ENCODE data around the gene HK3.
A peak's percentile ranks its signal among the peaks of the same experiment; 100 is the strongest.

The HK3 gene

DNA sequence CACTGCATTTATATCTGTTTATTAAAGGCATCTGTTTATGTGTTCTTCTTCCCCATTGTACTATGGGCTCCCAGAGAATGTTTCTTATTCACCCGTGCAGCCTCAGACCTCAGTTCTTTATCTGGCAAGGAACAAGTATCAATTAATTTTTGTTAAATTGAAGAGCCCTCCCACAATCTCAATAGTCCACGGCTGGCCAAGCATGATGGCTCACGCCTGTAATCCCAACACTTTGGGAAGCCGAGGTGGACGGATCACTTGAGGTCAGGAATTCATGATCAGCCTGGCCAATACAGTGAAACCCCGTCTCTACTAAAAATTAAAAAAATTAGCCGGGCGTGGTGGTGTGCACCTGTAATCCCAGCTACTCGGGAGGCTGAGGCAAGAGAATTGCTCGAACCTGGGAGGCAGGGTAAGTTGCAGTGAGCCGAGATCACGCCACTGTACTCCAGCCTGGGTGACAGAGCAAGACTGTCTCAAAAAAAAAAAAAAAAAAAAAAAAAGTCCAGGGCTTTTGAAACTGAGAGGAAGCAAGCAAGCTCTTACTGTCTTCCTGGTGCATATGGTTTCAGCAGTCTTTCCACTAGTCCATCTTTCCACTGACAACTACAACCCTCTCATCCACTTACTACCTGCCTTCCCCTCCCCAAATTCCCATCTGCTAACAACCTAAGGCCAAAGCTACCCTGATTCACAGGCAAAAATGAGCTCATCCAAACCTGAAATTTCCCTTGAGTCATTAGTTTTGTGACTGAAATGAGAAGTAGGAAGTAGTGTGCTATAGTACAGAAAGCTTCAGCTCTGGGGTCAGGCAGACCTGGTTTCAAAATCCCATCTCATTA lies 2.3 kb upstream of the HK3 start:
- DNase-seq = no peak

DNA sequence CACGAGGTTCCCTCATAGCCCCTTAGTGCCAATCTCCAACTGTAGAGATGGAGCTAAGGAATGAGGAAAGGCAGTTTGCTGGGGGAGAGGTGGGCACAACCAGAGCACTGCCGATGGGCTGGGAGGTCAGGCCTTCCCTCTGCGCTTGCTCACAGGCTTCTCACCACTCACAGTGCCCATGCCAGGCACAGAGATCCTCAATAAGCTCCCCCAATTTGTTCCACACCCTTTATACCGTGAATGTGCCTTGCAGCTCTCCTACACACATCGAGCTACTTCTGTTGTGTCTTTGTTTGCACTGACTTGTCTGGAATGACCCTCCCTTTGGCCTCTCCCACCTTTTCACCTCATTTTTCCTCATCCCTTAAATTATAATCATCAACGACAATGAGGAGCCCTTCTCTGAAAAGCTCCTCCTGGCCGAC lies 1.6 kb upstream of the HK3 start:
- DNase-seq = no peak

DNA sequence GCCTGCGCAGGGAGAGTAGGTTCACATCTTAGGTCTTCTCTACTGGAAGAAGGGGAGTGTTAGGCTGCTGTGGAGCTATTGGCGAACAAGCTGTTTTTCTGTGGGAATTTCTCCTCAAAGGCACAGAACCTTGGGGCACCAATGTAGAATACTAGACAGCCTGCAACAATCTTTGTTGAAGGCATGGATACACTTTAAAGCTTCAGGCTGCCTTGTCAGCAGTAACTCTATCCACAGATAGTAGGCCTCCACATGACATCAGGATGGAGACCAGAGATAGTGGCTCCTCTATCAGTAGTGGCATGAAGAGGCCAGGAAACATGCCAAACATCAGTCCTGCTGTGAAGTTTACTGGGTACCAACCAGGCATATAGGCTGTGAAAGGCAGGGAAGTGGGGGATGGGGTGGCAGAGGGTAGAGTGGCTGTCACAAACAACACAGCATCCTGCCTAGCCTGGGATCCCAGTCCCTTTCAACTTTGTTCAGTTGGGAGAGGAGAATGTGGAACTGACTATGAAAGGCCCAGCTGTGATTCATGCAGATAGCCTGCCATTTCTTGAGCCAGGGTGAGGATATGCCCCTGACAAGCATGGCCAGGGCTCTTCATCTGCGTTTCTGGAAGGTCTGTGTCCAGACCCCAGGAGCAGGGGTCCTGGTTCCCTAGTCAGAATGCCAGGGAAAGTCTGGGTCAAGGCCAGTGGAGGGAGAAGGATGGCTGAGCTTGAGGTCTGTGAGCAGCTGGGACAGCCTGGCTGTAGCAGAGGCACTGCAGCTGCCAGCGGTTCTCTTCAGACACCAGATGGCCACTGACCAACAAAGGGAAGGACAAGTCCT lies 1.0 kb upstream of the HK3 start:
- DNase-seq = no peak

DNA sequence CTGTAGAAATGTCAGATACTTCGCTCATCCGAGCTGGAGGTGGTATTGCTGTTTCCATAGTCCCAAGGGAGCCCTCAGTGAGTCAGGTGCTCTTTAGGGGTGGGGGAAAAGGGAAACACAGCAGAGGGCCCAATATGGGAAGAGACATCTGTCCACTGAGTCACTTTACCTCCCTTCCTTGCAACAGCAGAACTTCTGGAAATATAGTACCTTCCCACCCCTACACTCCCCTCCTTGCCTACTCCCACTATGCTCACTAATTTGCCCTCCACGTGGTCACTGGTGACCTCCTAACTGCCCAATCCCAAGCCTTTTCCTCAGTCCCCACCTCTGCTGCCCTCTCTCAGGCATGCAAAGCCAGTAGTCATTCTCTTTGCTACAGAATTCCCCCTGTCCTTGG lies 1.9 kb downstream of the HK3 start:
- no peak for DNase-seq

GRCh38 chr5:176895831-176896230 lies 3.3 kb downstream of the HK3 start:
- no peak for DNase-seq

GRCh38 chr5:176894298-176894697 lies 4.8 kb downstream of the HK3 start:
- DNase-seq = no peak

DNA sequence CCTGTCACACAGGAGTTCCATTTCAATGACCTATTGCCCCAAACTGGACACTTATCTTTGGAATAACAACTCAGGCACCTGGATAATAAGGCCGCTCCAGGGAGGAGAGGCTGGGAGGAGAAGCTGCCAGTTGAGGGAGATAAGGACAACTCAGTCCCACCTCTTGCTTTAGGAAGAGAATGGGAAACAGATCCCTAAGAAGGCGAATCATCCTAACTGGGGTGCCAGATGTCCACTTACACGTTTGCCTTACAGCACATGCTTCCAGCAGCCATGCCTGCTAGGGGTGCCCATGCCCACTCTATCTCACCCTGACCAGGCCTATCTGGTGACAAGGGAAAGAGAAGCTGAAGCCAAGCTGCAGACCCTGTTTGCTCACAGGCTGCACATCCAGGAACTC lies 6.5 kb downstream of the HK3 start:
- no peak for DNase-seq

DNA sequence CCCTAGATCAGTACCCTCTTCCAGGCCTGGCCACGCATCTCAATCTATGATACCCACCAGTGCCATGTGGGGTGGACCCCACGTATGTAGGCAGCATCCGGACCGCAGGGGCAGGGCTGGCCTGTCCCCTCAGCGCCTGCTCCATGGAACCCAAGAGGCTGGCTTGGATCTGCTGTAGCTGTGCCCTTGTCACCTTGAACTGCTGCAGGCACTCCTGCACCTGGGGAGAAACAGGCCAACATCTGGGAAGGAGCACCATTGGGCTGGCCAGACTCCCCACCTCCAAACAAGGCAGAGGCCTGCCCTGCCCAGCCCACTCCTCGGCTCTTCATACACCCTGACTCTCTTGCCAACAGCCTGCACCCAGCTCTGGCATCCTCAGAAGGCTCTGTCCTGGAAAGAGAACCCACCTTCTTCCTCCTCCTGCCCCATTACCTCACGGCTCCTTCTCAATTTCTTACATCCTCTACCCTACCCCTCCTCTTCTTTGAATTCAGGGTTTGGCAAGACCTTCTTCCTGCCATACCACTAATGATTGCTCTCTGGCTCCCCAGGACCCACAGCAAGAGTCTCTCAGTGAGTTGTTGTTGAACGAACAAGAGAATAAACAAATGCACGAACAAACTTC lies 7.7 kb downstream of the HK3 start:
- no peak for DNase-seq

DNA sequence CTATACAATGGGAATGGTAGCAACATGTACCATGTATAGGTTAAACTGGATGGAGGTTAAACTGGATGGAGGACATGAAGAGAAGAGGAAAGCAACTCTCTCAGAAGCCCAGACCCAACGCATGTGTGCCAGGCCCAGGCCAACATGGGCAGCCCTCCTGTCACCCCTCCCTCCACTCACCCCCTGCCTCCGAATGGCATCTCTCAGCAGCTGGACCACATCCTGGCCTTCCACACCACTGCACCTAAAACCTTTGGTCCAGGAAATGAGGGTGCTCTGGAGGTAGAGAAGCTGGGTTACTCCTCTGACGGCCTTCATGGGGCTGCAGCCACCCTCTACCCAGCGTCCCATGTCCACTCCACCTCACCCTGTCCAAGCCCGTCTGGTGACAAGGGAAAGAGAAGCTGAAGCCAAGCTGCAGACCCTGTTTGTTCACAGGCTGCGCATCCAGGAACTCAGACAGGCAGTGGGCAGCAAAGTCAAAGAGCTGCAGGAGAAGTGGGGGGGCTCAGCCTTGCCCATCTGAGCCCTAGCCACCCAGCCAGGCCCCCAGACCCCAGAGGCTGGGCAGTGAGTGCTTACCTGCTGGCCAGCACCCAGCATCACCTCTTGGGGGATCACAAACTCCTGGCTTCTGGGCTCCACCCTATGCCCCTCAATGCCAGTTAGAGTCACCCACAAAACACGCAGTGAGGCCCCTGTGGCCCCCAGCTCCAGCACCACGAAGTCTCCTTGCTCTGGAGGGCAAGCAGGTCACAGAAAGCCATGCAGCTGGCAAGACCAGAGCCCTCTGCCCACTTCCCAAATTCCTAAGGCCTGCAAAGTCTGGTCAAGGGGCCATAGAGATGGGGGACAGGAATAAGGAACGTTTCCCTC lies 8.5 kb downstream of the HK3 start:
- DNase-seq = no peak

GRCh38 chr5:176889321-176890280 lies 9.5 kb downstream of the HK3 start:
- DNase-seq = no peak

GRCh38 chr5:176888865-176889165 lies 10.3 kb downstream of the HK3 start:
- DNase-seq = no peak

- peak; percentile 22 for DNase-seq
Measured at GRCh38 chr5:176888016-176888864, 10.9 kb downstream of the HK3 start.

DNA sequence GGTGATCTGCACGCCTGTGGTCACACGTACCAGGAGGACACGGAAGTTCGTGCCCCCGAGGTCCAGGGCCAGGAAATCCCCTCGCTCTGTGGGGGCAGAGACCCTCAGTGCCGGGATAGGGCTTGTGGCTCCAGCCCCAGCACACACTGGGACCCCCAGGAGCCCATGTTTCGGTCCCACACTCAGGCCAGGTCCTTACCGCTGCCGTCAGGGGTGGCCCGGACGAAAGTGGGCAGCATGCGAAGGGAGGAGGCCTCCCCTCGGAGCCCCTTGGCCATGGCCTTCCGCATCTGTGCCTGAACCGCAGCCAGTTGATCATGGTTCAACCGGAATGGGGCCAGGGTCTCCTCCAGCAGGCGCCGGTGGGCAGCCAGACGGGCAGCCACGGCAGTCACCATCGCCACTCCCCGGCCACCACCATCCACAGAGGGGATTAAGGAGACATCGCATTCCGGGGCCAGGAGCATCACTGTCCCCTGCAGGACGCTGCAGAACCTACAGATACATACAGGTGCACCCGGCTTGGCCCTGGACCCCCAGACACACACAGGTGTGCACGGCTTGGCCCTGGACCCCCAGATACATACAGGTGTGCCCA lies 11.8 kb downstream of the HK3 start:
- no peak for DNase-seq

- no peak for DNase-seq
Measured at GRCh38 chr5:176886336-176887251, 12.6 kb downstream of the HK3 start.

- DNase-seq = no peak
Measured at GRCh38 chr5:176884571-176884890, 14.6 kb downstream of the HK3 start.

GRCh38 chr5:176883700-176884570 lies 15.2 kb downstream of the HK3 start:
- no peak for DNase-seq

- DNase-seq = no peak
Measured at GRCh38 chr5:176882567-176882903, 16.6 kb downstream of the HK3 start.

- DNase-seq = no peak
Measured at GRCh38 chr5:176881816-176882566, 17.2 kb downstream of the HK3 start.
